Measurements from ENCODE around the gene RAVER1.
A peak's percentile ranks its signal among the peaks of the same experiment; 100 is the strongest.
"Not testable (repeated sequence)": the region's sequence is repeated elsewhere in the genome, so short reads cannot be mapped to it uniquely, and the experiment has no call there.

Gene RAVER1

DNA sequence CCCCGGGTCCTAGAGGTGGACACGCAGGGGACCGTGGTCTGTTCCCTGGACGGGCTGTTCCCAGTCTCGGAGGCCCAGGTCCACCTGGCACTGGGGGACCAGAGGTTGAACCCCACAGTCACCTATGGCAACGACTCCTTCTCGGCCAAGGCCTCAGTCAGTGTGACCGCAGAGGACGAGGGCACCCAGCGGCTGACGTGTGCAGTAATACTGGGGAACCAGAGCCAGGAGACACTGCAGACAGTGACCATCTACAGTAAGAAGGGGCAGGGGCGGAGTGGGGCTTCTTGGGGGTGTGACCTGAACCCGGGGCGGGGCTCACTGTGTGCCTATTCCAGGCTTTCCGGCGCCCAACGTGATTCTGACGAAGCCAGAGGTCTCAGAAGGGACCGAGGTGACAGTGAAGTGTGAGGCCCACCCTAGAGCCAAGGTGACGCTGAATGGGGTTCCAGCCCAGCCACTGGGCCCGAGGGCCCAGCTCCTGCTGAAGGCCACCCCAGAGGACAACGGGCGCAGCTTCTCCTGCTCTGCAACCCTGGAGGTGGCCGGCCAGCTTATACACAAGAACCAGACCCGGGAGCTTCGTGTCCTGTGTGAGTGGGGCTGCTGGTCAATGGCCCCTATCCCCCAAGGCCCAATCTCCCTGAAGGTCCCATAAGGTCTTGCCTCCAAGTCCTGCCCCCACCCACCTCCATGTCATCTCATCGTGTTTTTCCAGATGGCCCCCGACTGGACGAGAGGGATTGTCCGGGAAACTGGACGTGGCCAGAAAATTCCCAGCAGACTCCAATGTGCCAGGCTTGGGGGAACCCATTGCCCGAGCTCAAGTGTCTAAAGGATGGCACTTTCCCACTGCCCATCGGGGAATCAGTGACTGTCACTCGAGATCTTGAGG, 49.0 kb downstream of the RAVER1 start:
- peaks cover 29% of the 10 kb centered on the region for H3K36me3 ChIP-seq (ENCODE audit: control insufficient read depth, insufficient read depth, low read length)
- no peak overlapping the region for H3K4me3 ChIP-seq (ENCODE audit: insufficient read depth, low read depth, low read length, poor library complexity, severe bottlenecking)
- no peak overlapping the region for H3K27ac ChIP-seq (ENCODE audit: insufficient read depth, low read length, poor library complexity, severe bottlenecking)
- H3K9me3 ChIP-seq (ENCODE audit: control insufficient read depth, low read length) = no peaks in the 10 kb centered on the region
- peaks cover 14% of the 10 kb centered on the region for H3K27me3 ChIP-seq (replicated peaks; ENCODE audit: control insufficient read depth, insufficient read depth, low read length, poor library complexity, severe bottlenecking)
- H3K4me1 ChIP-seq (ENCODE audit: control insufficient read depth, insufficient read depth, low read length, poor library complexity, severe bottlenecking) = peaks cover 29% of the 10 kb centered on the region
- DNase-seq = no peak

- H3K4me3 ChIP-seq (ENCODE audit: insufficient read depth, low read depth, low read length, poor library complexity, severe bottlenecking) = no peak overlapping the region
These were observed 49.8 kb downstream of the RAVER1 start for GRCh38 chr19:10283301-10284064.

DNA sequence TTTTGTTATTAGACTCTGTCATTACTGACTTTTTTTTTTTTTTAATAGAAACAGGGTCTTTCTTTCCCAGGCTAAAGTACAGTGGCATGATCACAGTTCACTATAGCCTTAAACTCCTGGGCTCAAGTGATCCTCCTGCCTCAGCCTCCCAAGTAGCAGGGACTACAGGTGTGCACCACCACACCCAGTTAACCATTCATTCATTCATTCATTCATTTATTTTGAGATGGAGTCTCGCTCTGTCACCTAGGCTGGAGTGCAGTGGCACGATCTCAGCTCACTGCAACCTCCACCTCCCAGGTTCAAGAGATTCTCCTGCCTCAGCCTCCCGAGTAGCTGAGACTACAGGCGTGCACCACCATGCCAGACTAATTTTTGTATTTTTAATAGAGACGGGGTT, 51.3 kb downstream of the RAVER1 start:
- H3K4me3 ChIP-seq (ENCODE audit: insufficient read depth, low read depth, low read length, poor library complexity, severe bottlenecking); H3K4me1 ChIP-seq (ENCODE audit: control insufficient read depth, insufficient read depth, low read length, poor library complexity, severe bottlenecking); H3K27ac ChIP-seq (ENCODE audit: insufficient read depth, low read length, poor library complexity, severe bottlenecking); H3K9me3 ChIP-seq (ENCODE audit: control insufficient read depth, low read length); H3K27me3 ChIP-seq (replicated peaks; ENCODE audit: control insufficient read depth, insufficient read depth, low read length, poor library complexity, severe bottlenecking); DNase-seq: not testable (repeated sequence)
- H3K36me3 ChIP-seq (ENCODE audit: control insufficient read depth, insufficient read depth, low read length) = peaks cover 29% of the 10 kb centered on the region

More at GRCh38 chr19:10283301-10284064, 49.8 kb downstream of the RAVER1 start:
- peaks cover 21% of the 10 kb centered on the region for H3K4me1 ChIP-seq (ENCODE audit: control insufficient read depth, insufficient read depth, low read length, poor library complexity, severe bottlenecking)
- DNase-seq = no peak
- H3K27me3 ChIP-seq (replicated peaks; ENCODE audit: control insufficient read depth, insufficient read depth, low read length, poor library complexity, severe bottlenecking) = peaks cover 8% of the 10 kb centered on the region
- no peaks in the 10 kb centered on the region for H3K9me3 ChIP-seq (ENCODE audit: control insufficient read depth, low read length)
- peaks cover 29% of the 10 kb centered on the region for H3K36me3 ChIP-seq (ENCODE audit: control insufficient read depth, insufficient read depth, low read length)
- H3K27ac ChIP-seq (ENCODE audit: insufficient read depth, low read length, poor library complexity, severe bottlenecking) = no peak overlapping the region

DNA sequence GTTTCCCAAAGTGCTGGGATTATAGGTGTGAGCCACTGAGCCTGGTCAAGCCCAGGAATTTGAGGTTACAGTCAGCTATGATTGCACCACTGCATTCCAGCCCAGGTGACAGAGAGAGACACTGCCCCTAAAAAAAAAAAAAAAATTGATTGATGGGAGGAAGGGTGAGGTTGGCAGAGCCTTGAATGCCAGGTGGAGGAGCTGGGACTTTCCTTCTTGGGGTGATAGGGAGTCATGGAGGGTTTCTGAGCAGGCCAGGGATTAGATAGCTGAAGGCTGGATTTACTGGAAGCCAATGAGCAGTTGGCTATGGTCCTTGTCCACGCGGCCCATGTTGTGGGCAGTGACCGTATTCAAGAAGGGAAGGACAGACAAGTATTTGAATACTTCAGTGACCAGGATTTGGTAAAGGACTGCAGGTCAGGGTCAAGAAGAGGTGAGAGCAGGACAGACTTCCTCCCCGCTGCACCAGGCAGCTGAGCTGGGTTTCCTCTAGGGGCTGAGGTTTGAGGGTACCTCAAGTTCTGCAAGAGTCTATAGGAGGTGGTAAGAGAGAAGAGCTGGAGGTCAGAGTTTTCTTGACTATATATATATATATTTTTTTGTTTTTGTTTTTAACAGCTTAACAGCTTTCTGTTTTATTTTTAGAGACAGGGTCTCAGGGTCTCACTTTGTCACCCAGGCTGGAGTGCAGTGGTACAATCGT, 53.4 kb downstream of the RAVER1 start:
- no peak overlapping the region for H3K4me3 ChIP-seq (ENCODE audit: insufficient read depth, low read depth, low read length, poor library complexity, severe bottlenecking)
- no peaks in the 10 kb centered on the region for H3K27me3 ChIP-seq (replicated peaks; ENCODE audit: control insufficient read depth, insufficient read depth, low read length, poor library complexity, severe bottlenecking)
- H3K27ac ChIP-seq (ENCODE audit: insufficient read depth, low read length, poor library complexity, severe bottlenecking) = no peak overlapping the region
- H3K36me3 ChIP-seq (ENCODE audit: control insufficient read depth, insufficient read depth, low read length) = peaks cover 21% of the 10 kb centered on the region
- no peaks in the 10 kb centered on the region for H3K4me1 ChIP-seq (ENCODE audit: control insufficient read depth, insufficient read depth, low read length, poor library complexity, severe bottlenecking)
- H3K9me3 ChIP-seq (ENCODE audit: control insufficient read depth, low read length) = no peaks in the 10 kb centered on the region
- DNase-seq = no peak

DNA sequence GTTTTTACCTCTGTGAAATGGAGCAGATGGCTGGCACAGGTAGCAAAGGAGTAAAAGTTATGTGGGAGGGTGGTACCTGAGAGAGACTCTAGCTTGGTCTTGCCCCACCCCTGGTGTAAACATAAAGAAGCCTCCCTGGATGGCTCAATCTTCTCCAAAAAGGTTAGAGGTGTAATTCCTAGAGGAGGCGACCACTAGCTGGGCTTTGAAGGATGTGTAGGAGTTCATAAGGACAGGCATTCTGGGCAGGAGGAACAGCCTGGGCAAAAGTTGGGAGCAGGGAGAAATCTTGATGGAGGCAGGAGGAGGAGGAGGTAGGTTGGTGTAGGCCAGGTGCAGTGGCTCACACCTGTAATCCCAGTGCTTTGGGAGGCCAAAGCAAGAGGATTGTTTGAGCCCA, 54.4 kb downstream of the RAVER1 start:
- Histone ChIP-seq H3K4me3 (ENCODE audit: insufficient read depth, low read depth, low read length, poor library complexity, severe bottlenecking) (no peak overlapping the region), H3K27me3 (replicated peaks; ENCODE audit: control insufficient read depth, insufficient read depth, low read length, poor library complexity, severe bottlenecking) (no peaks in the 10 kb centered on the region), H3K36me3 (ENCODE audit: control insufficient read depth, insufficient read depth, low read length) (peaks cover 15% of the 10 kb centered on the region), H3K4me1 (ENCODE audit: control insufficient read depth, insufficient read depth, low read length, poor library complexity, severe bottlenecking) (no peaks in the 10 kb centered on the region), H3K27ac (ENCODE audit: insufficient read depth, low read length, poor library complexity, severe bottlenecking) (no peak overlapping the region), H3K9me3 (ENCODE audit: control insufficient read depth, low read length) (no peaks in the 10 kb centered on the region)
- no peak for DNase-seq

DNA sequence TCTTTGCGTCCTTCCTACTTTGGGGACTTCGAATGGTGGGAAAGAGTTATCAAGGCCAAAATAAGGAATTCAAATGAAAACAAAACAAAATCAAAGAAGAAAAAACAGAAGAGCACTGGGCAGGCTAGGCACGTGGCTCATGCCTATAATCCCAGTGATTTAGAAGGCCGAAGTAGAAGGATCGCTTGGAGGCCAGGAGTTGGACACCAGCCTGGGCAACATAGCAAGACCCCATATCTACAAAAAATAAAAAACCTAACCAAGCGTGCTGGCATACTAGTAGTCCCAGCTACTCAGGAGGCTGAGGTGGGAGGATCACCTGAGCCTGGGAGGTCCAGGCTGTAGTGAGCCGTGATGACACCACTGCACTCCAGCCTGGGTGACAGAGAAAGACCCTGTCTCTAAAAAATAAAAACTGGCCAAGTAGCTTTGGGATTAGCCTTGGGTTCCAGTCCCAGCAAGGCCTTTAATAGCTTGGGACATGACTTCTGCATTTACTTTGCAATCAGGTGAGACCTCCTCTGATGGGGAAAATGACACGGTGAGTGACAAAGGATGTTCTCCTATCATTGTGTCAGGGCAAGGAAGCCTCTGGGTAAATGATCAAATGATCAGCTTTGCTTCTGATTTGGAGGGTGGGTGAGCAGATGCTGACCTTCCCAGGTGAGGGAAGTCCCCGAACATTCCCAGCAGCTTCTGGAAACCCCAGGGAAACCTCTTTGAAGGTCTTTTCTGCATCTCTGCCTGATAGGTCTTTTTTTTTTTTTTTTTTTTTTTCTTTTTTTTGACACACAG, 55.3 kb downstream of the RAVER1 start:
- Histone ChIP-seq H3K9me3 (ENCODE audit: control insufficient read depth, low read length) (no peaks in the 10 kb centered on the region), H3K27me3 (replicated peaks; ENCODE audit: control insufficient read depth, insufficient read depth, low read length, poor library complexity, severe bottlenecking) (no peaks in the 10 kb centered on the region), H3K4me3 (ENCODE audit: insufficient read depth, low read depth, low read length, poor library complexity, severe bottlenecking) (no peak overlapping the region), H3K4me1 (ENCODE audit: control insufficient read depth, insufficient read depth, low read length, poor library complexity, severe bottlenecking) (no peaks in the 10 kb centered on the region), H3K27ac (ENCODE audit: insufficient read depth, low read length, poor library complexity, severe bottlenecking) (no peak overlapping the region), H3K36me3 (ENCODE audit: control insufficient read depth, insufficient read depth, low read length) (peaks cover 6% of the 10 kb centered on the region)
- no peak for DNase-seq

GRCh38 chr19:10274589-10274988, 58.7 kb downstream of the RAVER1 start:
- DNase-seq = no peak
- Histone ChIP-seq H3K36me3 (ENCODE audit: control insufficient read depth, insufficient read depth, low read length) (peaks cover 6% of the 10 kb centered on the region), H3K4me3 (ENCODE audit: insufficient read depth, low read depth, low read length, poor library complexity, severe bottlenecking) (no peak overlapping the region), H3K27ac (ENCODE audit: insufficient read depth, low read length, poor library complexity, severe bottlenecking) (no peak overlapping the region), H3K27me3 (replicated peaks; ENCODE audit: control insufficient read depth, insufficient read depth, low read length, poor library complexity, severe bottlenecking) (no peaks in the 10 kb centered on the region), H3K4me1 (ENCODE audit: control insufficient read depth, insufficient read depth, low read length, poor library complexity, severe bottlenecking) (peaks cover 18% of the 10 kb centered on the region), H3K9me3 (ENCODE audit: control insufficient read depth, low read length) (no peaks in the 10 kb centered on the region)

DNA sequence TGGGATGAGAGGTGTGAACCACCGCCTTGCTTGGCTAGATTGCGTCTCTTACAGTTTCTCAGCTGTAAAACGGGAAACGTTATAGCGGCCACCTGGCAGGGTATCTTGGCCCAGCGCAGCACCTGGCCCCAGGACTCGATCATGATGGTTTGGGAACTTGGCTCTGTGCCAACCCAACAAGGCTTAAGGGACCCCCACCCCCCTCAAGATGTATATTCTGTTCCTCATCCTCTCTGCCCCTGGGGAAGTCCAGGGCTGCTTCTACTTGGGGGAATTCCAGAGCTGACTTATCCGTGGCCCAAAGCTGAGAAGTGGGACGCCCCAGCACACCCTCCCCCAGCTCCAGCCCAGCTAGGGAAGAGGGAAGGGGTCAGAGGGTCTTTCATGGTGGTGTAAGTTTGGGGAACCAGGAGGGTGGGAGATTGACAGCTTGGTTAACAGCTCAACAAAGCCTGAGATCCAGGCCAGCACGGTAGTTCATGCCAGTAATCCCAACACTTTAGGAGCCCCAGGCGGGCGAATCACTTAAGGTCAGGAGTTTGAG, 61.7 kb downstream of the RAVER1 start:
- Histone ChIP-seq H3K27ac (ENCODE audit: insufficient read depth, low read length, poor library complexity, severe bottlenecking) (peak overlapping the region; percentile 77), H3K27me3 (replicated peaks; ENCODE audit: control insufficient read depth, insufficient read depth, low read length, poor library complexity, severe bottlenecking) (no peaks in the 10 kb centered on the region), H3K4me1 (ENCODE audit: control insufficient read depth, insufficient read depth, low read length, poor library complexity, severe bottlenecking) (peaks cover 19% of the 10 kb centered on the region), H3K9me3 (ENCODE audit: control insufficient read depth, low read length) (no peaks in the 10 kb centered on the region), H3K36me3 (ENCODE audit: control insufficient read depth, insufficient read depth, low read length) (peaks cover 6% of the 10 kb centered on the region), H3K4me3 (ENCODE audit: insufficient read depth, low read depth, low read length, poor library complexity, severe bottlenecking) (peak overlapping the region; percentile 72)
- peak in 2 of 3 donors; percentile 45 to 55 for DNase-seq

Data from effector memory CD4-positive, alpha-beta T cell (primary cell).